Left ventricle myocardium inferior (tissue), 1 donor: ENCODE data around the gene MBNL2. TPM values are rescaled to one million over a fixed set of nuclear protein-coding genes. Genes with fewer than 3 reads are reported as not detected.
"Not testable (repeated sequence)": the region's sequence is repeated elsewhere in the genome, so short reads cannot be mapped to it uniquely, and the experiment has no call there.

Experiments used
- DNase-seq: peaks from one replicate; pipeline ENCODE4 v3.0.0-alpha.2; 2020
- H3K27ac ChIP-seq: fragments of 200-600 bp; replicated peaks from 2 replicates; pipeline ENCODE4 v1.8.0; 2021
- H3K27me3 ChIP-seq: fragments of 200-600 bp; 2 replicates; pipeline ENCODE4 v1.8.0; 2021; ENCODE audit warnings: low read depth
- H3K36me3 ChIP-seq: fragments of 200-600 bp; 2 replicates; pipeline ENCODE4 v1.8.0; 2021
- H3K4me1 ChIP-seq: fragments of 200-600 bp; 2 replicates; pipeline ENCODE4 v1.8.0; 2021
- H3K4me3 ChIP-seq: fragments of 200-600 bp; 2 replicates; pipeline ENCODE4 v1.8.0; 2021; ENCODE audit warnings: mild to moderate bottlenecking, moderate library complexity
- H3K9me3 ChIP-seq: fragments of 200-600 bp; replicated peaks from 2 replicates; pipeline ENCODE4 v1.8.0; 2021
- intact Hi-C: fragments of 100-400 bp; cut with micrococcal nuclease; formaldehyde crosslinking; loops from one replicate; pipeline ENCODE4 v1.11.0; 2022
- total RNA-seq: library from RNA; stranded (reverse); fragmentation: NEBNext Ultra II Directional; extraction: Animal tissue kit (Norgen Biotek cat#: 25700); gene quantifications from one replicate; pipeline ENCODE4 v1.2.1, GENCODE V29; 2021
- TF ChIP-seq, protein P1 (sequence below): fragments of 200-600 bp; IDR thresholded peaks from 2 replicates; pipeline ENCODE4 v1.8.0; 2021; ENCODE audit warnings: antibody characterized with exemption, mild to moderate bottlenecking, borderline replicate concordance
- donor health status: DM: no; HTN: yes; CAD: no; lungs with severe emphysema.

The MBNL2 gene
- total RNA-seq, 1 donor from 2014 or later: 76.5 TPM

DNA sequence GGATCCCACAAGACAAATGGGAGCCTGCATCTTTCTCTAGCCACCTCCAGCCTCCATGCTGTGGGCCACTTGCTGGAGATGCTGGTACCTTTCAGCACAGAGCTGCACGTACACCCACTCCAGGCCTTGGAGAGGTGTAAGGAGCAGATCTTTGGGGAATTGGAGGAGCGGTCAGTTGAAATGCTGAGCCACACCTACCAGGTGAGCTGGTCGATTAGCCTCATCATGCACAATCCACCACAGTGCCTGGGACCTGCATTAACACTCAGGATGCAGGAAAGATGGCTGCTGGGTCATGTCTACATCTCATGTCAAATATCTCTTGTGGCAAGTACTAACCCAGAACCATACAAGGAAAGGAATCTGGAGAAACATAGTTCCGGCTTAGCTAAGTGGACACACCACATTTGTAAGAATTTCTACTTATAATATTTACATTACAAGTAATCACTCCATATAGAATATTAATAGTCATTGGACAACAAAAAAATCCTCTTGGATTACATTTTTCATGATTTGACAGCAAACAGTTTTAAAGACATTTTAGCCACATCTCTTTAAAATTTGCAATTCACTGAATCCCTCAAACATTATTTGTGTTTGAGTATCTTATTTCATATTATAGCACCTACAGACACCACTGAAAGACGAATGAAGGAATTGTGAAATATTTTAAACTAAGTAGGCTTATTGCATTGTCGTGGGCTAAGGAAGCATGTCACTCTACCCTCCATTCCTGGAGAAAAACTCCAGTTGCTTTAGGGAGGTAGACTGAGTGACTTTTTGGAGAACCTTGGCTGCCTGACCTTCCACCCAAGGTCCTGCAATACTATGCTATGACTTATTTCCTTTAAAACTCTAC is 21.8 kb upstream of the MBNL2 start:
- H3K27ac ChIP-seq: no peak overlapping the region
- no peaks in the 10 kb centered on the region for H3K9me3 ChIP-seq
- no peak overlapping the region for H3K4me3 ChIP-seq
- no peaks in the 10 kb centered on the region for H3K27me3 ChIP-seq
- H3K4me1 ChIP-seq: no peaks in the 10 kb centered on the region
- intact Hi-C loops: no loop called here
- DNase-seq: no peak
- H3K36me3 ChIP-seq: no peaks in the 10 kb centered on the region
- TF ChIP-seq, protein P1, sequence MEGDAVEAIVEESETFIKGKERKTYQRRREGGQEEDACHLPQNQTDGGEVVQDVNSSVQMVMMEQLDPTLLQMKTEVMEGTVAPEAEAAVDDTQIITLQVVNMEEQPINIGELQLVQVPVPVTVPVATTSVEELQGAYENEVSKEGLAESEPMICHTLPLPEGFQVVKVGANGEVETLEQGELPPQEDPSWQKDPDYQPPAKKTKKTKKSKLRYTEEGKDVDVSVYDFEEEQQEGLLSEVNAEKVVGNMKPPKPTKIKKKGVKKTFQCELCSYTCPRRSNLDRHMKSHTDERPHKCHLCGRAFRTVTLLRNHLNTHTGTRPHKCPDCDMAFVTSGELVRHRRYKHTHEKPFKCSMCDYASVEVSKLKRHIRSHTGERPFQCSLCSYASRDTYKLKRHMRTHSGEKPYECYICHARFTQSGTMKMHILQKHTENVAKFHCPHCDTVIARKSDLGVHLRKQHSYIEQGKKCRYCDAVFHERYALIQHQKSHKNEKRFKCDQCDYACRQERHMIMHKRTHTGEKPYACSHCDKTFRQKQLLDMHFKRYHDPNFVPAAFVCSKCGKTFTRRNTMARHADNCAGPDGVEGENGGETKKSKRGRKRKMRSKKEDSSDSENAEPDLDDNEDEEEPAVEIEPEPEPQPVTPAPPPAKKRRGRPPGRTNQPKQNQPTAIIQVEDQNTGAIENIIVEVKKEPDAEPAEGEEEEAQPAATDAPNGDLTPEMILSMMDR: no peak

DNA sequence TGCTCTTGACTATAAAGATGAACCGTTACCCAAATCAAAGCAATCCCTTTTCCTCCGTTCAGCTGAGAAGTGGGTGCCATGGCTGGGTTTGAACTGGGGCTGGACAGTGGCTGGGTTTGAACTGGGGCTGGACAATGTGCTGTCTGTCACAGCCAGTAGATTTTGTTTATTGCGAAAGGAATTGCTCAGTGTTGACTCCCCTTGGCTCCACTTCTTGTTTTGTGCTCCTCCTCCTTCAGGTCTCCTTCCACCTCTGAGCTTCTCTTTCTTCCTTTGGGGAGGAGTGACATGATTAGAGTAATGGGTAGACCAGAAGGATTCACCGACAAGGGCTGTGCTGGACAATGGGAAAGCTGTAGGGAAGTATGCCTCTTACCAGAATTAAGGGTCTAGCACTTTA is 19.4 kb upstream of the MBNL2 start:
- H3K4me1 ChIP-seq: no peaks in the 10 kb centered on the region
- H3K4me3 ChIP-seq: no peak overlapping the region
- no peaks in the 10 kb centered on the region for H3K36me3 ChIP-seq
- intact Hi-C loops: no loop called here
- TF ChIP-seq, protein P1: no peak
- no peaks in the 10 kb centered on the region for H3K27me3 ChIP-seq
- H3K9me3 ChIP-seq: no peaks in the 10 kb centered on the region
- no peak for DNase-seq
- no peak overlapping the region for H3K27ac ChIP-seq

DNA sequence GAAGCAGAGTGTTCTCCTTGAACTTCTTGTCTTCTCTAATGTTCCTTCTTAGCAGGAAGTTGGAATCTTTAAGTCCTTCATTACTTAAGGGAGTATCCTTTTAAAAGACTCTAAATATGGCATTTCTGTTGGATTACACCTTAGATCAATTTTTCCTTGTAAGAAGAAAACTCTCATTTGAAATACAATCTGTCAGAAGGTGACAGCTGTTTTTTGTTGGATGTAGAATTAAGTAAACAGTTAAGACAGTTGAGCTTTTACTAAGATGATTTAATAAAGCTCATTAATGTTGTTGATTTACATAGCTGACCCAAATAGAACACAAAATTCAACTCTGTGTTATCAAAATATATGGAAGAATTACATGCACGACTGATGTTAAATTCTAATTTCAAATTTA is 16.7 kb upstream of the MBNL2 start:
- DNase-seq: no peak
- no peaks in the 10 kb centered on the region for H3K27me3 ChIP-seq
- H3K9me3 ChIP-seq: no peaks in the 10 kb centered on the region
- no peak overlapping the region for H3K4me3 ChIP-seq
- no peaks in the 10 kb centered on the region for H3K4me1 ChIP-seq
- H3K27ac ChIP-seq: no peak overlapping the region
- H3K36me3 ChIP-seq: no peaks in the 10 kb centered on the region
- TF ChIP-seq, protein P1: no peak
- intact Hi-C loops: no loop called here

DNA sequence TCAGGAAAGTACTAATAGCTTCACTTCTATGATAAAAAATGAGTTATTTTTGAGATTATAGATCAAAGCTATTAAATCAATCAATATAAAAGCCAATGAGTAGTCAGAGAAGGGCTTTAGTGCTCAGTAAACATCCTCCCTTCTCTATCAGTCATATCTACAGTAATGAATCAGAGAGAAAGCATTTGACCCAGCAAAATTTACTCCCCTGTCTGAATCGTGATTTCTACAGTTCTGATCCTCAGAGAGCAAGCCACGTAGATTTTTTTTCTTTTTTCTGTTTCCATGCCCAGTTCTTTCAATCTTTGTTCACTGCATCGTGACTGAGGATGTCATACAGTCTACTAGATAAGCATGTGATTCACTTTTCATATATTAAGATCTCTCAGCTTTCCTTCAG is 16.2 kb upstream of the MBNL2 start:
- no peak overlapping the region for H3K4me3 ChIP-seq
- no peak overlapping the region for H3K27ac ChIP-seq
- H3K9me3 ChIP-seq: no peaks in the 10 kb centered on the region
- DNase-seq: no peak
- no peaks in the 10 kb centered on the region for H3K27me3 ChIP-seq
- TF ChIP-seq, protein P1: no peak
- intact Hi-C loops: no loop called here
- no peaks in the 10 kb centered on the region for H3K36me3 ChIP-seq
- no peaks in the 10 kb centered on the region for H3K4me1 ChIP-seq

DNA sequence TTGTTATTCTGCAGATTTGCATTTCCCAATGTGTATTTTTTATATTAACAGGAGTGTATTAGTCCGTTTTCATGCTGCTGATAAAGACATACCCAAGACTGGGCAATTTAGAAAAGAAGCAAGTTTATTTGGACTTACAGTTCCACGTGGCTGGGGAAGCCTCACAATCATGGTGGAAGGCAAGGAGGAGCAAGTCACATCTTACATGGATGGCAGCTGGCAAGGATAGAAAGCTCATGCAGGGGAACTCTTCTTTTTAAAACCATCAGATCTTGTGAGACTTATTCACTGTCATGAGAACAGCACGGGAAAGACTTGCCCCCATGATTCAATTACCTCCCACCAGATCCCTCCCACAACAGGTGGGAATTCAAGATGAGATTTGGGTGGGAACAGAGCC is 14.9 kb upstream of the MBNL2 start:
- H3K4me3 ChIP-seq, H3K9me3 ChIP-seq, DNase-seq, H3K27ac ChIP-seq, H3K4me1 ChIP-seq, H3K27me3 ChIP-seq, intact Hi-C loops, H3K36me3 ChIP-seq: not testable (repeated sequence)

DNA sequence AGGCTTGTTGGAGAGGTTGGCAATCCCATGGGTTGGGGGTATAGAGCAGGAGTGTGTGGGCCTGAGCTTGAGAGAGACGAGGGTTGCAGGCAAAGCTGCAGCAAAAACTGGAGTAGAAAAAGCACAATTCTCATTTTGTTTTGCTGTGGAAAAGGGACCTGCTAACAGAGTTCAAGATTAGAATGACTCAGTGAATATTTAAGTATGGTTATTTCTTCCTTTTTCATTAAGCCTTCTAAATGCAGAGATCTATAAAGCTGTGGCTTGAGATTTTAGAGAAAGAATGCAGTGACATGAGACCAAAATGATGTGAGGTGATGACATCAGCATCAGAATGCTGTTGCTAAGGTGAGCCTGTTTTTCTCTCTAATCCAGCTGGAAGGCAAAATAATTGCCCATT is 10.8 kb upstream of the MBNL2 start:
- TF ChIP-seq, protein P1: no peak
- no peaks in the 10 kb centered on the region for H3K27me3 ChIP-seq
- H3K4me3 ChIP-seq: no peak overlapping the region
- H3K9me3 ChIP-seq: no peaks in the 10 kb centered on the region
- no peak overlapping the region for H3K27ac ChIP-seq
- intact Hi-C loops: loop anchor here (5.0 kb wide), 1 partner anchor 99 kb away; no protein-coding TSS in a partner anchor
- H3K36me3 ChIP-seq: no peaks in the 10 kb centered on the region
- DNase-seq: no peak
- H3K4me1 ChIP-seq: peaks cover 9% of the 10 kb centered on the region
